GM12891 (cell line): ENCODE data around the gene FREM1.

Source experiments
- POLR2A ChIP-seq: IDR thresholded peaks from 2 replicates; pipeline ENCODE4 v1.6.1; 2011; ENCODE audit warnings: low read depth, low read length, control low read depth
- POLR2AphosphoS5 ChIP-seq: IDR thresholded peaks from 2 replicates; pipeline ENCODE4 v1.6.1; 2011; ENCODE audit warnings: low read depth, low read length, control low read depth
- POU2F2 ChIP-seq: IDR thresholded peaks from 2 replicates; pipeline ENCODE4 v1.6.1; 2011; ENCODE audit warnings: low read depth, mild to moderate bottlenecking, control low read depth, low read length, moderate library complexity
- SPI1 ChIP-seq: IDR thresholded peaks from 2 replicates; pipeline ENCODE4 v1.6.1; 2011; ENCODE audit warnings: low read depth, low read length, control low read depth
- TAF1 ChIP-seq: IDR thresholded peaks from 2 replicates; pipeline ENCODE4 v1.6.1; 2011; ENCODE audit warnings: low read depth, low read length, control low read depth

- no peak for TF ChIP-seq POLR2A
- TF ChIP-seq SPI1, result peak; percentile 81
- TF ChIP-seq TAF1, result no peak
- TF ChIP-seq POLR2AphosphoS5, result no peak
- no peak for TF ChIP-seq POU2F2
These were observed 203.6 kb downstream of the FREM1 start for GRCh38 chr9:14706530-14707140.
